Measurements from ENCODE around the gene SCRN2.

SCRN2 gene

DNA sequence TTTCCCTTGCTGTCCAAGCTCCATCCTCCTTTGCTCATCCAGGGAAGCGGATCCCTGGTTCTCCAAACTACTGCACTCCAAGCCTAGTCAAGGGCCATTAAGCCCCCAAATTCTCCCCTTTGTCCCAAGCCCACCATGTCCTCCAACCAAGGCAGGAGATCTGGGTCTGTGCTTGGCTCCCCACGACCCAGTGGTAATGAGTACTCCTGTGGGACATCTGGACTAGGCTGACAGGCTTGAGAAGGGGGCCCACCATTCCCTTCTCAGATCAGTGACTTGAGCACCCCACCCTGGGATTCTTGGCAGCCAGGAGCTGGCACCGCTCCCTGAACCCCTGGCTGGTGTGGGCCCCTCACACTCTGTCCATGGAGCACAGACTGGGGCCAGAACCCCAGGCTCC lies 36.6 kb downstream of the SCRN2 start:
- DNase-seq (ENCODE audit: low read depth): no peak

DNA sequence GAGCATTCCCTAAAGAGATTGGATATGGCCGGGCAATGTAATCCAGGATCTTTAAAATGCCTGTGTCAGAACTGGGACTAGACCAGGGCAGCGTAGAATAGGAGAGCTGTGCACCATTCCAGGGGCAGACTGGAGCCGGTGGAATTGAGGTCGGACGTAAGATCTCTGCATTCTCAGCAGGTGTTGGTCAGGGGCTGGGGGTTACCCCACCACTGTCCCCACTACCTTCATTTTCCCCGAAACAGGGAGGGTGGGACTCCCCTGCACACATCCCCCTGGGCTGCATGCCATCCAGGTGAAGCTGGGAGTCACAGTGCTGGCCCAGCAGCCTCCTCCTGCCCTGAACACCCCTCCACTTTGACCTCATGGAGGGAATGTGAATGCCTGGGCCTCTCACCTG lies 37.3 kb downstream of the SCRN2 start:
- DNase-seq (ENCODE audit: low read depth): no peak

DNA sequence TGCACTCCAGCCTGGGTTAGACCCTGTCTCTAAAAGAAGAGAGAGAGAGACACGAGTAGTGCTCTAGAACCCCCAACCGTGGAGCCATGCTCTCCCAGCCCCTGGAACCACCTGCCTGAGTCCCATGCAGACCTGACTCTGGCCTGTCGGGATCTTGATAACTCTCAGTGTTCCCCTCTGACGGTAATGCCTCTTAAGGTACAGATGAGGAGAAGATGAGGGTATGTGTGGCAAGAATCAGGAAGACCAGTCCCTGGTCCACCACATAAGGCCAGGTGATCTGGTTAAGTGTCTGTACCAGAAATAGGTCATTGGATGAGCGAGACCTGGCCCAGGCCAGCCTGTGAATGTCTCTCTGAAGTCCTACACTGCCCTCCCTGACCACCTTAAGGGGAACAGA lies 37.9 kb downstream of the SCRN2 start:
- no peak for DNase-seq (ENCODE audit: low read depth)

DNA sequence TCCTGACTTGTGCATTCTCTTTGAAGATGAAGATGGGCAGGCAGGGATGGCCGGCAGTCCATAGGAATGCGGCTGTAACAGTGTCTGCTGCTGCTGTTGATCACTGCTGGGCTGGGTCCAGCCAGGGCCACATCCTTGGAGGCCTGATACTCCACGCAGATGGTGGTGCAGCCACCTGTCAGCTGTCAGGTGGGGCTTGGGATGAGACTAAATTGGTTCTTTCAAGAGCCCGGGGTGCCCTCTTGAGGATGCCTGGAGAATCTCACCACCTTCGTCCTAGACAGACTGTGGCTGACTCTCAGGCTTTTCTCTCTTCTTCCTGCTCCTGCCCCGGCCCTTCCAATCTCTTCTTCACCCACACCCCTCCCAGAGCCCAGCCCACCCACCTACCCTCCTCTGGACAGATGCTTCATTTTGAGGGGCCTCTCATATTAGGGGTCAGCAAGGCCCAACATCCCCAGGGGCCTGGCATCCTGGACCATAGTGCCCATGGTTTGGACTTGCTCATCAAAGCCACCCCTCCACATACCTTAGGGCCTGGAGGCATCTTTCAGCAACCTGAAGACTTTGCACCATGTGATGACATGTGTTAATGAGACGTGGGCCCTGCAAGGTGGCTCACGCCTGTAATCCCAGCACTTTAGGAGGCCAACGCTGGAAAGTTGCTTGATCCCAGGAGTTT lies 38.6 kb downstream of the SCRN2 start:
- DNase-seq (ENCODE audit: low read depth): peak; percentile 51

DNA sequence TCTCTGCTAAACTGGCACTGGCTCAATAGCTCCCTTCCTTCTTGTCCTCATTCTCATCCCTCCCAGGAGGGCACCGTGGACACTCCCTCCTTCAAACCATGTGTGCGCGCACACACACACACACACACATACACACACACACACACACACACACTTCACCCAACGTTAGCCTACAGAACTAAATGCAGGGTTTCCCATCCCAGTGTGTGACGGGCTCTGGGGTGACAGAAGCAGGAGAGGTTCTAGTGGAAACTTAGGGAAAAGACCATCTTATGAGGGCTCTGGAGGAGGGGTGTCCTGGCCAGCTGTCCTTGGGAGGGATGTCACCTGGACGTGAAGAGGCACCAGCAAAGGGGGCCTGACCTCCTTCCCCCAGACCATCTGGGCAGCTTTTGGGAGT lies 39.2 kb downstream of the SCRN2 start:
- DNase-seq (ENCODE audit: low read depth): no peak

DNA sequence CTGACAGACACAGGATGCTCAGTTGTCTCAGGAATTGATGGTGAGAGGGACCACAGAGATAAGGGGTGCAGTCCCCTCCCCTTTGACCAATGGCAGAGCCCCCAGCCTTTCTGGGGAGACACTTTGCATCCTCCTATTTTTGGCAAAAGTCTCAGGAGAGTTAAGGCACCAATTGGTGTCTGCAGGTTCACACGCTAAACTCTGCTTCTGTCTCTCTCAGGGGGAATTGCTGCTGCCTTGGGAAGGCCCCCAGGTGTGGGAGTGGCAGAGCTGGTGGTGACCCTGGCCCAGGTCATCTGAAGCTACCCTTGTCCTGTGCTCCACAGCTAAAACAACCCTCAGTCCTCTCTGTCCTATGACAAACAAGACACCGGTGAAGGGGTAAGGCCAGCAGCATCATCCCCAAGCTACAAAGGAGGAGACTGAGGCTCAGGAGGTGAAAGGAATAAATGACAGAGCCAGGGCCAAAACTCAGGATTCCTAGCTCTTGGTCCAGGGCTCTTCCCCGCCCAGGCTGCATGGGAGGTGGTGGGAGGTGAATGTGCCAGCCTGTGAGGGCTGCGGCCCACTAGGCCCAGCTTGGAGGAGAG lies 39.8 kb downstream of the SCRN2 start:
- no peak for DNase-seq (ENCODE audit: low read depth)

DNA sequence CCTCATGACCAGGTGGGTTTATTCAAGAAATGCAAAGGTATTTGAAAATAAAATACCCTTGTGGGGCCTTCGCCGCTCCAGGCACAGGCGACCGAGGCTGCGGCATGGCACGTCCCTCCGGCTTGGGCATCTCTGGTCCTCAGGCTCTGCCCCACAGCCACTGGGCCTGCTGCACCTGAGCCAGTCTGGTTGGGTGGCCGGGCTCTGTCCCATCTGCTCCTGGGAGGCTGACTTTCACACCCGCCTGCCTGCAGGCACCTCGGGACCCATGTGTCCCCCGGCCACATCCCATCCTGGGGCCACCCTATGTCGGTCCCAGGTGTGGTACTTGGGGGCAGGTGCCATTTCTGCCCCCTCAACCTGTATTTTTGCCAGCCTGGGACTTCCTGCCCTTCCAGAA lies 40.4 kb downstream of the SCRN2 start:
- no peak for DNase-seq (ENCODE audit: low read depth)

DNA sequence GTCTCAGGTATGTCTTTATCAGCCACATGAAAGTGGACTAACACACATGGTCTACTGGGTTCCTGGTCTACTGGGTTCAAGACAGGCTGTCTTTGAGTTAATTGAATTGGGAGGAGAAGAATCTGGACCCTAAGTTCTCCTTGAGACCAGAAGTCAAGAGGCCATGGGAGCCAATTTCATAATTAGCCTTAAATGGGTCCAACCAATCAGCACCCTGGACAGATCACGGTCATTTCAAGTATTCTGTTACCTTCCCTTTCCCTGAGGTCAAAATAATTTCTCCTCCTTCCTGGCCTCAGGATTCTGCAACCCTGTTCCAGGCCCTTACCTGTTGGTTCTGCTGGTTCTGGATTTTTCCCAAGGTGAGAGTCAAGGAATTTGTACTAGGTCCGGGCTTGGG lies 43.3 kb downstream of the SCRN2 start:
- DNase-seq (ENCODE audit: low read depth): no peak

DNA sequence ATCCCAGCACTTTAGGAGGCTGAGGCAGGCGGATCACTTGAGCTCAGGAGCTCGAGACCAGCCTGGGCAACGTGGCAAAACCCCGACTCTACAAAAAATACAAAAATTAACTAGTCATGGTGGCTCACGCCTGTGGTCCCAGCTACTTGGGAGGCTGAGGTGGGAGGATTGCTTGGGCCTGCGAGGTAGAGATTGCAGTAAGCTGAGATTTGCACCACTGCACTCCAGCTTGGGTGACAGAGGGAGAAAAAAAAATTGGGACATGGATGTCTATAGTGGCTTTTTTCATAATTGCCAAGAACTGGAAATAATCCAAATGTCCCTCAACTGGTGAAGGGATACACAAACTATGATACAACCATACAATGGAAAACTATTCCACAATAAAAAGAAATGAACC lies 48.1 kb downstream of the SCRN2 start:
- DNase-seq (ENCODE audit: low read depth): no peak

DNA sequence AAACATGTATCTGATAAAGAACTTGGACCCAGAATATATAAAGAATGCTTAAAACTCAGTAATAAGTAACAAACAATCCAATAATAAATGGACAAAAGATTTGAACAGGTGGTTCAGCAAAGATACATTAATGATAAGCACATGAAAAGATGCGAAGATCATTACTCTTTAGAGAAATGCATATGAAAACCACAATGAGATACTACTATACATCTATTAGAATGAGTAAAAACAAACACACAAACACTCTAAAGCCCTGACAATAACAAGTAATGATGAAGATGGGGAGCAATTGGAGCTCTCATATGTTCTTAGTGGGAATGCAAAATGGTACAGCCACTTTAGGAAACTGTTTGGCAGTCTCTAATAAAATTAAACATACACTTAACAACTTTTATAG lies 48.6 kb downstream of the SCRN2 start:
- DNase-seq (ENCODE audit: low read depth): no peak

DNA sequence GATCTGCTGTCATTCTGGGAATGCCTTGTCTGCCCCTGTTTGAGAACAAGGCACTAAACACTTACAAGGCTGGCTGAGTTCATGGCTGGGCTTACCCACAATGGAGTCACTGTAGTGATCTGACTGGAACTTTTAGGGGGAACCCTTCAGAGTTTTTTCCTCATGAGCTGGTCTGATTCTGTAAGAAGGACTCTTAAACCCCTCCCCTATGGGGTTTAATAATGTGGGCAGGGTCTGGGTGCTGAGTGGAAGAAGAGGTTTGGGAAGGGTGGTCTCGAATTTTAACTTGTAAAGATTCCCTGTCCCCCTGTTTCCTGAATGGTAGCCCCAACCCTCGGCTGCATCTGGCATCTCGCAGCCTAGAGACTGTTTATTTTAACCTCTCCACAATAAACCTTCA lies 50.0 kb downstream of the SCRN2 start:
- DNase-seq (ENCODE audit: low read depth): no peak

DNA sequence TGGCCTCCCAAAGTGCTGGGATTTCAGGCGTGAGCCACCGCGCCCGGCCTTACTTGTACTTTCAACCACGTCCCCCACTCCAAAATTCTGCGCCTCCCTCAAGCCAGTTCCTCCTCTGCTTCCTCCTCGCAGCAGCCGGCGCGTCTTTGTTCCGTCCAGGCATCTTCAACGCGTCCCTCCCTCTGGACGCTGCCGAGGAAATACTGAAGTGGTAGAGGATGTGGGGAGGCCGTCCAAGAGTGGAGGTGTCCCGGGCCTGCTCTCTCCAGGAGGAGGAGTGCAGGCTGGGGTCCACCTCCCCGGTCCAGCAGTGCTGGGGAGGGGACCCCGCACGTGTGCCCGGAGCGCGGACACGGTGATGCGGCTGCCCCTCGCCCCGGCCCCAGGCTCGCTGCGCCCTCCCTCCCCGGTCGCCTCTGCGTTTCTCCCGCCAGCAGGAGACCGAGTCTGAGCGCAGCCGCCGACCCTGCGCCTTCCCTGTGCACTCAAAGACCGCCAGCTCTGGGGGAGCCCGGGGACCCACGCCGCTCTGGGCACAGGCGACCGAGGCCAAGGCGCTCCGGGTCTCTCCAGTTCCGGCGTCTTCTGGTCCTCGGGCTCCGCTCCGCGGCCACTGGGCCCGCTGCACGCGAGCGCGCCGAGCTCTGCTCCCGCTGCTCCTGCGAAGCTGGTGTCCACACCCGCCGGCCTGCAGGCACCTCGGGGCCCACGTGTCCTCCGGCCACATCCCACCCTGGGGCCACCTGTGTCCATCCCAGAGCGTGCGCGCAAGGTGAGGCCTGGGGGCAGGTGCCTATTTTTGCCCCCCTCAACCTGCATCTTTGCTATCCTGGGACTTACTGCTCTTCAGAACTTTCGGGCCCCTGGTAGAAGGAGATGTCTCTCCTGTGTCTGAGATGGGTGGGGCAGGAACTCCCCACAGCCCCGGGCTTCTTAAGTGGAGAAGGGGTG lies 51.2 kb downstream of the SCRN2 start:
- peak; percentile 51 for DNase-seq (ENCODE audit: low read depth)

Measured in activated T-cell treated with anti-CD3 and anti-CD28 coated beads for 24 hours (primary cell).